HepG2 (cell line): ENCODE data around the gene TFEB. TPM values are rescaled to one million over a fixed set of nuclear protein-coding genes. Genes with fewer than 3 reads are reported as not detected.

Experiments used
- ADNP ChIP-seq: sonication (generic); formaldehyde crosslinking; IDR thresholded peaks from 2 replicates; pipeline ENCODE4 v1.4.0; 2020; ENCODE audit warnings: missing genetic modification reagents
- ATF7 ChIP-seq, 2 experiments: fragments of 450-650 bp in 1 of 2; sonication (generic) in 1 of 2; formaldehyde crosslinking in 1 of 2; IDR thresholded peaks; 2 replicates each; pipeline versions ENCODE4 v1.4.0 to v1.6.1; 2016 to 2020; ENCODE audit warnings: antibody characterized with exemption in 1 of 2, mild to moderate bottlenecking in 1 of 2, missing genetic modification reagents in 1 of 2
- ESRRA ChIP-seq: sonication (generic); formaldehyde crosslinking; IDR thresholded peaks from 2 replicates; pipeline ENCODE4 v1.5.1; 2020; ENCODE audit warnings: mild to moderate bottlenecking, low read depth, missing genetic modification reagents
- FOXA3 ChIP-seq: IDR thresholded peaks from 2 replicates; pipeline ENCODE4 v1.6.1; 2016; ENCODE audit warnings: missing genetic modification reagents, missing compliant biosample characterization
- GATAD2A ChIP-seq: IDR thresholded peaks from 2 replicates; pipeline ENCODE4 v1.6.1; 2016
- HNRNPL ChIP-seq: fragments of 200-400 bp; formaldehyde crosslinking; IDR thresholded peaks from 2 replicates; pipeline ENCODE4 v1.6.1; 2017; ENCODE audit warnings: mild to moderate bottlenecking, low read depth, low read length
- HNRNPUL1 ChIP-seq: fragments of 200-400 bp; formaldehyde crosslinking; IDR thresholded peaks from 2 replicates; pipeline ENCODE4 v1.6.1; 2017; ENCODE audit warnings: low read depth, mild to moderate bottlenecking, low read length, moderate library complexity
- MYC ChIP-seq: sonication (generic); formaldehyde crosslinking; IDR thresholded peaks from 2 replicates; pipeline ENCODE4 v1.9.0; 2021; ENCODE audit warnings: missing genetic modification reagents, borderline replicate concordance
- NR2F6 ChIP-seq, 2 experiments: IDR thresholded peaks; 2 replicates each; pipeline ENCODE4 v1.6.1; 2016; ENCODE audit warnings: antibody characterized with exemption in 1 of 2, mild to moderate bottlenecking in 1 of 2
- POLR2A ChIP-seq, 2 experiments: IDR thresholded peaks; 2 replicates each; pipeline ENCODE4 v1.6.1; 2011; ENCODE audit warnings: low read depth in 2 of 2, low read length in 2 of 2, mild to moderate bottlenecking in 1 of 2, moderate library complexity in 1 of 2; ENCODE audit not compliant: insufficient read depth in 1 of 2
- TGIF2 ChIP-seq: IDR thresholded peaks from 2 replicates; pipeline ENCODE4 v1.6.1; 2016; ENCODE audit warnings: control low read depth, missing compliant biosample characterization
- ZMYM3 ChIP-seq: sonication (generic); formaldehyde crosslinking; IDR thresholded peaks from 2 replicates; pipeline ENCODE4 v1.5.1; 2020; ENCODE audit warnings: mild to moderate bottlenecking, missing genetic modification reagents
- ZNF331 ChIP-seq: sonication (generic); formaldehyde crosslinking; IDR thresholded peaks from 2 replicates; pipeline ENCODE4 v1.4.0; 2020; ENCODE audit warnings: missing genetic modification reagents
- ZNF550 ChIP-seq: sonication (generic); formaldehyde crosslinking; IDR thresholded peaks from 2 replicates; pipeline ENCODE4 v1.4.0; 2020; ENCODE audit warnings: mild to moderate bottlenecking, missing genetic modification reagents, borderline replicate concordance
- ZNF556 ChIP-seq: sonication (generic); formaldehyde crosslinking; IDR thresholded peaks from 2 replicates; pipeline ENCODE4 v1.4.0; 2020; ENCODE audit warnings: mild to moderate bottlenecking, missing genetic modification reagents, borderline replicate concordance
- ZNF619 ChIP-seq: sonication (generic); formaldehyde crosslinking; IDR thresholded peaks from 2 replicates; pipeline ENCODE4 v1.4.0; 2020; ENCODE audit warnings: mild to moderate bottlenecking, missing genetic modification reagents
- ZNF713 ChIP-seq: sonication (generic); formaldehyde crosslinking; IDR thresholded peaks from 2 replicates; pipeline ENCODE4 v1.4.0; 2020; ENCODE audit warnings: mild to moderate bottlenecking, missing genetic modification reagents
- ZSCAN21 ChIP-seq: sonication (generic); formaldehyde crosslinking; IDR thresholded peaks from 2 replicates; pipeline ENCODE4 v1.8.0; 2022; ENCODE audit warnings: mild to moderate bottlenecking, missing genetic modification reagents, moderate library complexity, borderline replicate concordance
- polyA plus RNA-seq, 8 experiments: library from polyadenylated mRNA; depleted of rRNA in 3 of 8; stranded (reverse) in 7 of 8; unstranded in 1 of 8; fragments of >200 nt; fragmentation: Illumina TruSeq in 4 of 8; extraction: Trizol in 4 of 8; gene quantifications; 2 replicates each; pipeline versions ENCODE4 v1.2.1 to v1.2.3, GENCODE V29; 2011 to 2016; ENCODE audit warnings: low read depth in 4 of 8, missing spikeins in 1 of 8, mixed read lengths in 1 of 8; ENCODE audit not compliant: insufficient read depth in 1 of 8
- total RNA-seq, 5 experiments: library from RNA; depleted of rRNA; stranded (reverse); fragments of >200 nt; fragmentation: Illumina TruSeq; extraction: Trizol; gene quantifications; 2 replicates each; pipeline ENCODE4 v1.2.3, GENCODE V29; 2016; ENCODE audit warnings: low read depth in 1 of 5
- TF ChIP-seq, protein P1 (sequence below): IDR thresholded peaks from 2 replicates; pipeline ENCODE4 v1.6.1; 2018; ENCODE audit warnings: missing genetic modification reagents, mild to moderate bottlenecking, missing compliant biosample characterization
- TF ChIP-seq, protein P2 (sequence below): sonication (generic); formaldehyde crosslinking; IDR thresholded peaks from 2 replicates; pipeline ENCODE4 v1.9.0; 2021; ENCODE audit warnings: missing genetic modification reagents, borderline replicate concordance
- TF ChIP-seq, protein P3 (sequence below): IDR thresholded peaks from 2 replicates; pipeline ENCODE4 v1.6.1; 2016
- TF ChIP-seq, protein P4 (sequence below): sonication (generic); formaldehyde crosslinking; IDR thresholded peaks from 2 replicates; pipeline ENCODE4 v1.4.0; 2020; ENCODE audit warnings: missing genetic modification reagents

TFEB gene
- total and polyA plus RNA-seq, 2 of the 13 experiments (the other 11 are each of a cell fraction or from before 2014, with no cell fraction given): 13.3 to 18.7 TPM

DNA sequence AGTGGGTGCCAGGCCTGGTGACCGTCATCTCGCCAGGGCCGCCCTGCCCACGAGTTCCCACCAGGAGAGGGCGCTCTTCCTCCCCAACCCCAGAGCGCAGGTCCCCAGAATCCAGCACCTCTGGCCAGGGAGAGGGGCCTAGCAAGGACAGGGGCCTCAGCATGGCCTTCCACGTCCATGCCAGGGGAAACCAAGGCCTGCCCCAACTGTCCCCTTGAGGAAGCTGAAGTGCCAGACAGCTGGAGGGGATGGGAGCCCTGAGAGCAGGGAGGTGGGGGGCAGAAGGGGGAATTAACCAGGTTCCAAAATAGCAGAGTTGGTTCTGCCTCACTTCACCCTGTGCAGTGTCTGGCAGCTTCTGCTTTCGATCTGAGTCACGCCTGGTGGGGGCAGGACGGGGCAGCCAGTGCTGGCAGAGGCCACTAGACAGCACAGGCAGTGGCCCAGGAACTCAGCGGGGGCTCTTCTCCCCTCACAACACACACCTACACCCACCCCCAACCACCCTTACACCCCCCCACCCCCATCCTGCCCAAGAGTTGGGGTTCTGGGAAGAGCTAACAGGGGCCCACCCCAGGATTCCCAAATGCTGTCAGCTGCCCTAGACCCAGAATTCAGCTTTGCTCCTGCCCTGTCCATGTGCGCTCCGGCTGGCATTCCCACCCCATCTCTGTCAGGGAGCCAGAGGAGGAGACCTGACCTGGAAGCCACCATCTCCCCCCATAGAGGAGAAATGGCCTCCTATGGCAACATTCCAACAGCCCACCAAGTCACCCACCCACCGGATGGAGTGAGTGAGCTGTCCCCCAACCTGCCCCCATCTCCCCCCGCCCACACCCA is 29.2 kb downstream of the TFEB start (continued):
- TF ChIP-seq ZMYM3 (CRISPR knock-in tag) (0 out of 2 replicates have a peak, but pooled peaks have one; percentile 37), HNRNPUL1 (no peak), HNRNPL (peak; percentile 96), ESRRA (CRISPR knock-in tag) (no peak), NR2F6 (IDR thresholded peaks at IDR 0.05) (no peak), NR2F6 (CRISPR knock-in tag; IDR thresholded peaks at IDR 0.05) (peak; percentile 40; the same call in 1 of the 2 replicates), ZNF550 (CRISPR knock-in tag) (0 out of 2 replicates have a peak, but pooled peaks have one; percentile 72), ZSCAN21 (CRISPR knock-in tag) (peak; percentile 40; the same call in 1 of the 2 replicates), FOXA3 (CRISPR knock-in tag) (peak; percentile 32), ATF7 (IDR thresholded peaks at IDR 0.05) (no peak), ATF7 (CRISPR knock-in tag; IDR thresholded peaks at IDR 0.05) (no peak), TGIF2 (no peak), ZNF556 (peak; percentile 73; the same call in 1 of the 2 replicates), MYC (CRISPR knock-in tag) (peak; percentile 54; the same call in 1 of the 2 replicates), GATAD2A (CRISPR knock-in tag) (peak; percentile 53), ADNP (no peak), ZNF713 (0 out of 2 replicates have a peak, but pooled peaks have one; percentile 27), ZNF619 (CRISPR knock-in tag) (peak; percentile 66; the same call in 1 of the 2 replicates), ZNF331 (0 out of 2 replicates have a peak, but pooled peaks have one; percentile 27), POLR2A (IDR thresholded peaks at IDR 0.05; ENCODE audit: insufficient read depth in 1 of 2, low read depth in 2 of 2, low read length in 2 of 2) (no peak)
- TF ChIP-seq, protein P1, sequence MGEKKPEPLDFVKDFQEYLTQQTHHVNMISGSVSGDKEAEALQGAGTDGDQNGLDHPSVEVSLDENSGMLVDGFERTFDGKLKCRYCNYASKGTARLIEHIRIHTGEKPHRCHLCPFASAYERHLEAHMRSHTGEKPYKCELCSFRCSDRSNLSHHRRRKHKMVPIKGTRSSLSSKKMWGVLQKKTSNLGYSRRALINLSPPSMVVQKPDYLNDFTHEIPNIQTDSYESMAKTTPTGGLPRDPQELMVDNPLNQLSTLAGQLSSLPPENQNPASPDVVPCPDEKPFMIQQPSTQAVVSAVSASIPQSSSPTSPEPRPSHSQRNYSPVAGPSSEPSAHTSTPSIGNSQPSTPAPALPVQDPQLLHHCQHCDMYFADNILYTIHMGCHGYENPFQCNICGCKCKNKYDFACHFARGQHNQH (CRISPR knock-in tag): peak; percentile 29; the same call in 1 of the 2 replicates
- TF ChIP-seq, protein P2, sequence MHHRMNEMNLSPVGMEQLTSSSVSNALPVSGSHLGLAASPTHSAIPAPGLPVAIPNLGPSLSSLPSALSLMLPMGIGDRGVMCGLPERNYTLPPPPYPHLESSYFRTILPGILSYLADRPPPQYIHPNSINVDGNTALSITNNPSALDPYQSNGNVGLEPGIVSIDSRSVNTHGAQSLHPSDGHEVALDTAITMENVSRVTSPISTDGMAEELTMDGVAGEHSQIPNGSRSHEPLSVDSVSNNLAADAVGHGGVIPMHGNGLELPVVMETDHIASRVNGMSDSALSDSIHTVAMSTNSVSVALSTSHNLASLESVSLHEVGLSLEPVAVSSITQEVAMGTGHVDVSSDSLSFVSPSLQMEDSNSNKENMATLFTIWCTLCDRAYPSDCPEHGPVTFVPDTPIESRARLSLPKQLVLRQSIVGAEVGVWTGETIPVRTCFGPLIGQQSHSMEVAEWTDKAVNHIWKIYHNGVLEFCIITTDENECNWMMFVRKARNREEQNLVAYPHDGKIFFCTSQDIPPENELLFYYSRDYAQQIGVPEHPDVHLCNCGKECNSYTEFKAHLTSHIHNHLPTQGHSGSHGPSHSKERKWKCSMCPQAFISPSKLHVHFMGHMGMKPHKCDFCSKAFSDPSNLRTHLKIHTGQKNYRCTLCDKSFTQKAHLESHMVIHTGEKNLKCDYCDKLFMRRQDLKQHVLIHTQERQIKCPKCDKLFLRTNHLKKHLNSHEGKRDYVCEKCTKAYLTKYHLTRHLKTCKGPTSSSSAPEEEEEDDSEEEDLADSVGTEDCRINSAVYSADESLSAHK (CRISPR knock-in tag): no peak
- TF ChIP-seq, protein P3, sequence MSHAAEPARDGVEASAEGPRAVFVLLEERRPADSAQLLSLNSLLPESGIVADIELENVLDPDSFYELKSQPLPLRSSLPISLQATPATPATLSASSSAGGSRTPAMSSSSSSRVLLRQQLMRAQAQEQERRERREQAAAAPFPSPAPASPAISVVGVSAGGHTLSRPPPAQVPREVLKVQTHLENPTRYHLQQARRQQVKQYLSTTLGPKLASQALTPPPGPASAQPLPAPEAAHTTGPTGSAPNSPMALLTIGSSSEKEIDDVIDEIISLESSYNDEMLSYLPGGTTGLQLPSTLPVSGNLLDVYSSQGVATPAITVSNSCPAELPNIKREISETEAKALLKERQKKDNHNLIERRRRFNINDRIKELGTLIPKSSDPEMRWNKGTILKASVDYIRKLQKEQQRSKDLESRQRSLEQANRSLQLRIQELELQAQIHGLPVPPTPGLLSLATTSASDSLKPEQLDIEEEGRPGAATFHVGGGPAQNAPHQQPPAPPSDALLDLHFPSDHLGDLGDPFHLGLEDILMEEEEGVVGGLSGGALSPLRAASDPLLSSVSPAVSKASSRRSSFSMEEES (CRISPR knock-in tag): no peak
- TF ChIP-seq, protein P4, sequence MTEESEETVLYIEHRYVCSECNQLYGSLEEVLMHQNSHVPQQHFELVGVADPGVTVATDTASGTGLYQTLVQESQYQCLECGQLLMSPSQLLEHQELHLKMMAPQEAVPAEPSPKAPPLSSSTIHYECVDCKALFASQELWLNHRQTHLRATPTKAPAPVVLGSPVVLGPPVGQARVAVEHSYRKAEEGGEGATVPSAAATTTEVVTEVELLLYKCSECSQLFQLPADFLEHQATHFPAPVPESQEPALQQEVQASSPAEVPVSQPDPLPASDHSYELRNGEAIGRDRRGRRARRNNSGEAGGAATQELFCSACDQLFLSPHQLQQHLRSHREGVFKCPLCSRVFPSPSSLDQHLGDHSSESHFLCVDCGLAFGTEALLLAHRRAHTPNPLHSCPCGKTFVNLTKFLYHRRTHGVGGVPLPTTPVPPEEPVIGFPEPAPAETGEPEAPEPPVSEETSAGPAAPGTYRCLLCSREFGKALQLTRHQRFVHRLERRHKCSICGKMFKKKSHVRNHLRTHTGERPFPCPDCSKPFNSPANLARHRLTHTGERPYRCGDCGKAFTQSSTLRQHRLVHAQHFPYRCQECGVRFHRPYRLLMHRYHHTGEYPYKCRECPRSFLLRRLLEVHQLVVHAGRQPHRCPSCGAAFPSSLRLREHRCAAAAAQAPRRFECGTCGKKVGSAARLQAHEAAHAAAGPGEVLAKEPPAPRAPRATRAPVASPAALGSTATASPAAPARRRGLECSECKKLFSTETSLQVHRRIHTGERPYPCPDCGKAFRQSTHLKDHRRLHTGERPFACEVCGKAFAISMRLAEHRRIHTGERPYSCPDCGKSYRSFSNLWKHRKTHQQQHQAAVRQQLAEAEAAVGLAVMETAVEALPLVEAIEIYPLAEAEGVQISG (CRISPR knock-in tag): peak; percentile 88
